Measurements from ENCODE around the gene ZNF474.

The ZNF474 gene

DNA sequence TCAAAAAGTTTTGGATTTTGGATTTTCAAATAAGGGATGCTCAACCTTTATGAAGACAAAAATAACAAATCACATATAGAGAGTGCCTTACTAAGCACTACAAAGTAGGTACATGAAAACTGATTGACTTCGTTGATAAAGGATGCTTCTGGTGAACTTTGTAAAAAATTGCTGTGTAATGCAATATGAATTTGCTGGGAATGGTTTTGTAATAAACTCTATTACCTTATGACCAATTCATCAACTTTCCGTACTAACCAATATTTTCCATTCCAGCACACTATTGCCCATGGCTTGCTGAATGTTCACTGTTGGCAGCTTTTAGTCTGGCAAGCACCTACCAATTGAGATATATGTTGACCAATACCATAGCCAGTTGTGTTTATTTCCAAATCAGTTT, 23.4 kb upstream of the ZNF474 start:
- no peak overlapping the region for H3K9ac ChIP-seq (ENCODE audit: low read depth, low read length)
- H3K36me3 ChIP-seq (ENCODE audit: insufficient read depth, low read length): no peaks in the 10 kb centered on the region
- H3K9me3 ChIP-seq (ENCODE audit: control insufficient read depth, insufficient read depth, low read length): no peaks in the 10 kb centered on the region
- H3K4me1 ChIP-seq (ENCODE audit: insufficient read depth, low read length): no peaks in the 10 kb centered on the region; the same call in 1 of the 2 replicates

DNA sequence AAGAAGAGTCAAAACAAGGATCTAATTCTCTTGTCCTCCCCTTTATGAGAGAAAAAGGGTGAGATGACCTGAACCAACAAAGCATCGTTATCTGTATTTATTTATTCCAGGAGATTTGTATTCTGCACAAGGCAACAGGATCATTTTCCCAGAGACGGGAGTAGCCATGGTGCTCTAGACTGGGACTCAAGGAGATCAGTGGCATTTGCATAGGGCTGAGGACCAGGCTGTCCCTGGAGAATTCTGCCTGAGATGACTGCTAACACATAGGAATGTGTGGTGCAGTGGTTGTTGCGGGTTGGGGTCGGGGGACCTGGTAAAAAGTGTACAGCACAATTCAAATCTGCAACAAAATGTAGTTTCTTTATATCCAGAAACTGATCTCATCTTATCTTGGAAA, 22.3 kb upstream of the ZNF474 start:
- Histone ChIP-seq H3K4me1 (ENCODE audit: insufficient read depth, low read length) (no peaks in the 10 kb centered on the region), H3K9me3 (ENCODE audit: control insufficient read depth, insufficient read depth, low read length) (no peaks in the 10 kb centered on the region), H3K9ac (ENCODE audit: low read depth, low read length) (no peak overlapping the region), H3K36me3 (ENCODE audit: insufficient read depth, low read length) (no peaks in the 10 kb centered on the region)

DNA sequence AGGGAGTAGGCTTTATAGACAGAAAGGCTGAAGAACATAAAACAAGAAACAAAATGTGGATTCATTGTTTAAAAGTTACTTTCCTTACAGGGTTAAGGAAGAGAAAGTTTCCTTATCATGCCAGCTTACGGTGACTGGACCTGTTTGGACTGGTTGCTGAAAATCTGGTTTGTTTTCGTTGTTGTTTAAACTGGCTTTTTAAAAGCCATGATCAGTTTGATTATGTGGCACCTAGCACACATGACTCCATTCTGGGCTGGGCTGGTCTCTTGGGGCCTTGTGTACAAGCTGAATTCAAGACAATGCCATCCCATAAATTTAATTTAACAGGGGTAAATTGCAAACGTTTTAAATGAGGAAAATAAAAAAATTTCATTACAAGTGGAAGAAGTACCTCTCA, 18.4 kb upstream of the ZNF474 start:
- Histone ChIP-seq H3K9ac (ENCODE audit: low read depth, low read length) (no peak overlapping the region), H3K36me3 (ENCODE audit: insufficient read depth, low read length) (no peaks in the 10 kb centered on the region), H3K4me1 (ENCODE audit: insufficient read depth, low read length) (no peaks in the 10 kb centered on the region), H3K9me3 (ENCODE audit: control insufficient read depth, insufficient read depth, low read length) (no peaks in the 10 kb centered on the region)

DNA sequence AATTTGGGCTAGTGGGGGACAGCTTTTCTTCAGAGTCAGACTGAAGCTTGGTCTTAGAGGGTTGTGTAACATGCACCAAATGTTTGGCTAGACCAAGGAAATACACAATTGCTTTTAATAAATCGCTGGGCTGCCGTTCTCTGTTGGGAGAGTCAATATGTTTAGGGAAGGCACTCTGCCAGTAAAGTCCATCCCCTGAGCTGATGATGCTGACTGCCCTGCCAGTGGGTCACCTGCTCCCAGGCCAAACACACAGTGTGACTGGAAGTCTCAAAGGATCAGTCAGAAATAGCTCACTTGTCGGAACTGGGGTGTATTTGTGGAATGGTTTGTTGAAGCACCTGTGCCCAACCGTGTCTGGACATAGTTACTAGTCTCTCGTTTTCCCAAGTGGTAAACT, 17.9 kb upstream of the ZNF474 start:
- no peaks in the 10 kb centered on the region for H3K9me3 ChIP-seq (ENCODE audit: control insufficient read depth, insufficient read depth, low read length)
- H3K4me1 ChIP-seq (ENCODE audit: insufficient read depth, low read length): no peaks in the 10 kb centered on the region
- no peak overlapping the region for H3K9ac ChIP-seq (ENCODE audit: low read depth, low read length)
- H3K36me3 ChIP-seq (ENCODE audit: insufficient read depth, low read length): no peaks in the 10 kb centered on the region

DNA sequence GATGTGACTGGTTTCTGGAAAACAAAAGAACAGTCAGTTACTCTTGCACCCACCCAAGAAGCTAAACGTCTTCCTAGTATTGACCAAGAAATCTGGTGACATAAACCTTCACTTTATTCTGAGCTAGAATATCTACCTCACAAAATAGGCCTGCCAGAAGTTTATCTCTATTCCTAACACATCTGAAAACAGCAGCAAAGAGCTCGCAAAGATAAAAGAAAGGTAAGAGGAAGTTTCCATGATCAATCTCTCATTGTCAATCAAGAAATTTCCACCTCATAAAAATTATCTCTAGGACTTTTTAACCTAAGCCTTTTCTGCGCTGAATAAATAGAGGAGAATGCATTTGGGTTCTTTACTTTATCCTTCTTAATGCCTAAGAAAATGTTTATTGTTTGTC, 17.3 kb upstream of the ZNF474 start:
- no peaks in the 10 kb centered on the region for H3K9me3 ChIP-seq (ENCODE audit: control insufficient read depth, insufficient read depth, low read length)
- H3K4me1 ChIP-seq (ENCODE audit: insufficient read depth, low read length): no peaks in the 10 kb centered on the region
- H3K9ac ChIP-seq (ENCODE audit: low read depth, low read length): no peak overlapping the region
- H3K36me3 ChIP-seq (ENCODE audit: insufficient read depth, low read length): no peaks in the 10 kb centered on the region

DNA sequence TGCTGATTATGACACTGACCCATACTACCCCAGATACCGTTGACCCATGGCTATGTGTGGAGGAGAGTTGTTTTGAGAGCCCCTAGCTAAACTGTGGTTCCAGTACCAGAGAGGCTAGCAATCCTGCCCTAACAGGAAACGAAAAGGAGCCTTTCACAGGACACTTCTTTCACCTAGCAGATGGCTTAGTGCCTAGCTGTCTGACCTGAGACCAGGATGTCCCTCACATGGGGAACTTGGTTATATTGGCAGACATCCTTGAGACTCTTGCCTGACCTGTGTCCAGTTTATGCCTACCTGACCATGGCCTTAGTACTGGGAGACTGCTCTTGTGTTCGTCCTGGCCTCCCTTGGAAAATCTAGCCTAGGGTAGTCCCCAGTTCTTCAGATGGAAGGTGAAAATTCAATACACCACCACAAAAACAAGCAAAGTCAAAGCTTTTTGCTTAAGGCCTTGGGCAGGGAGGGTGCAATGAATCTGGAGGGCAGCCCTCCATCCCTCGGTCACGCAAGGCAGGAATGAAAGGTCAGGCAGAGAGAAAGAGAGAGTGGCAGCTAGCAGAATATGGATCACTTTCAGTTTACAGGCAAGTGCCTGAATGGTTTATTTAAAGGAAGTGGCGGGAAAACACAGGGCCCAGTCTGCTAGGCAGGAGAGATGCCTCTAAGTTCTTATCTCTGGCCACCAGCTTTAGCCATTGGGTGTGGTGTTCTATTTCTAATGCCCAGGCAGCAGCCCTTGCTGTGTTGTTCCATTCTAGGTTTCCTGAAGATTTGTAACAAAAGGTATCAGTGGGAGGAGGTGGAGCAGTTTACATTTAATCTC, 16.4 kb upstream of the ZNF474 start:
- Histone ChIP-seq H3K4me1 (ENCODE audit: insufficient read depth, low read length) (no peaks in the 10 kb centered on the region), H3K9me3 (ENCODE audit: control insufficient read depth, insufficient read depth, low read length) (no peaks in the 10 kb centered on the region), H3K9ac (ENCODE audit: low read depth, low read length) (no peak overlapping the region), H3K36me3 (ENCODE audit: insufficient read depth, low read length) (no peaks in the 10 kb centered on the region)

DNA sequence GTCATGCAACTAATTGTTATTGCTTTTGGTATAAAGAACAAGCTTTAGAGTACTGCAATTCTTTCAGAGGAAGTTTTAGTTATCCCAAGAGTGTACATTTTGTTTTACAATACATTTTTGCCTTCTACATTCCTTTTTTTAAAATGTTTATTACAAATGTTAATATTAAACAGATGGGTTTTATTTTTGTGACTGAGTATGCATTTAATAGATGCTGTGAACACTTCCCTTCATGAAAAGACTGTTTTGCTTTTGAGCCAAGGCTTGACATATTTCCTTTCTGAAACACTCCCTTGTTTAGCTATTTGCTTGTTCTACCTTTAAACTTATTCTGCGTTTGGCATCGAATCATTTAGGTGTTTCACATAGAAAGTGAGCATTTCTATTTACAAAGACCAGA, 14.8 kb upstream of the ZNF474 start:
- Histone ChIP-seq H3K9me3 (ENCODE audit: control insufficient read depth, insufficient read depth, low read length) (no peaks in the 10 kb centered on the region), H3K36me3 (ENCODE audit: insufficient read depth, low read length) (no peaks in the 10 kb centered on the region), H3K9ac (ENCODE audit: low read depth, low read length) (no peak overlapping the region), H3K4me1 (ENCODE audit: insufficient read depth, low read length) (no peaks in the 10 kb centered on the region)

DNA sequence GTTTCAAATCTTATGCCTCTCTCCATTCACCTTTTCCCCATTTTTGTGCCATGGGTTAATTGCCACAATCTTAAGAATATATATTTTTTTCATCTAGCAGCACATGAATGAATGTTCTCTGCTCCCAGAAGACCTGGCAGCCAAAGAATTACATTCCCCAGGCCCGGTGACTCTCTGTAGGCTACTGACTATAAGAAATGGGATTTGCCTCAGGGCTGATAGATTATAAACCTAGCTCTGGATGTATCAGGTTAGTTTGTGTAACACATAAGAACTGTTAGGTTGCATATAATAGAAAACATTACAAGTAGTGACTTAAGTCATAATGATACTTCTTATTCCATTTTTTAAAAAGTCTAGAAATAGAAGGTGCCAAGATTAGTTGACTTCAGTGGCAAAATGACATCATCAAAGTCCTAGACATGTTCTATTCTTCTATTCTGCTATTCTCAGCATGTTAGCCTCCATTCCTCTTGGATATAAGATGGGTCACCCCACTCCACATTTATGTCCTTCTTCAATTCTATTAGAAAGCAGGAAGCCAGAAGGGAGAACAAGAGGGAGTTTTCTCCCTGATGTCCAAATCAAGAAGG, 10.9 kb upstream of the ZNF474 start:
- Histone ChIP-seq H3K9me3 (ENCODE audit: control insufficient read depth, insufficient read depth, low read length) (no peaks in the 10 kb centered on the region), H3K4me1 (ENCODE audit: insufficient read depth, low read length) (peaks cover 20% of the 10 kb centered on the region), H3K36me3 (ENCODE audit: insufficient read depth, low read length) (no peaks in the 10 kb centered on the region)

DNA sequence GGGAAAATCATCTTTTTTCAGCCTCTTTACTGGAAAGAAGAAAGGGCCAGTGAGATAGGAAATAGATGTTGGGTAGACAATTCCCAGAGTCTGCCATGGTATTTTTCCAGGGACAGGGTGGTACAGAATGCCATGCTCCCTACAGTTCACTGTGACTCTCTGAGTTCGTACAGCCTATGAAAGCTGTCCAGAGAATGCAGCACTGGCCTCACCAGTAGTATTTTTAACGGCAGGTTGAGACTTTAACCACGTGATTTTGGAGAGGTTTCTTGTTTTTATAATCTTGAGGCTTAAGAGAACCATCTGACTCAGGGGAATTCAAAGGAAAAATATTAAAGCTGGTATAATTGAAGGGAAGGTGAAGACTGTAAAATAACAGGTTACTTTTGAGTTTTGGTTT, 10.1 kb upstream of the ZNF474 start:
- H3K4me1 ChIP-seq (ENCODE audit: insufficient read depth, low read length): peaks cover 20% of the 10 kb centered on the region
- H3K36me3 ChIP-seq (ENCODE audit: insufficient read depth, low read length): no peaks in the 10 kb centered on the region
- H3K9me3 ChIP-seq (ENCODE audit: control insufficient read depth, insufficient read depth, low read length): no peaks in the 10 kb centered on the region
- H3K9ac ChIP-seq (ENCODE audit: low read depth, low read length): no peak overlapping the region

More for the DNA sequence above, 10.9 kb upstream of the ZNF474 start:
- H3K9ac ChIP-seq (ENCODE audit: low read depth, low read length): no peak overlapping the region

DNA sequence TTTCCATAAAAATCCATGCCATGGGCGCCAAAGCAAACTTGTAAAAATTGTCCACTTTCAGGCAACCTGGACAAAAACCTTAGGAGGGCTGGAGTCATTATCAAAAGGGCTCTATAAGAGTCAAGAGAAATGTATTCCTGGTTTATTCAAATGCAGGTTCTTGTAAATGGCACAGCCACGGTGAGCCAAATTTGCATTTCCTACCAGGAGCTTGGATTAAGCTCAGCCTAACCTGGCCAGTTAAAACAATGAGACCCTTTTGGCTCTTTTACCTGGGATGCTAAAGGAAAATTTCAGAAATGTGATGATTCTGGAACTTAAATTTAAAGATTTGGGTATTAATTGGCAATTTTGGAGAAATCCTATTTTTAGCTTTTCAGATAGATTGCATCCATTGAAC, 8.9 kb upstream of the ZNF474 start:
- H3K9ac ChIP-seq (ENCODE audit: low read depth, low read length): no peak overlapping the region
- H3K36me3 ChIP-seq (ENCODE audit: insufficient read depth, low read length): no peaks in the 10 kb centered on the region
- H3K4me1 ChIP-seq (ENCODE audit: insufficient read depth, low read length): peaks cover 20% of the 10 kb centered on the region
- H3K9me3 ChIP-seq (ENCODE audit: control insufficient read depth, insufficient read depth, low read length): no peaks in the 10 kb centered on the region

DNA sequence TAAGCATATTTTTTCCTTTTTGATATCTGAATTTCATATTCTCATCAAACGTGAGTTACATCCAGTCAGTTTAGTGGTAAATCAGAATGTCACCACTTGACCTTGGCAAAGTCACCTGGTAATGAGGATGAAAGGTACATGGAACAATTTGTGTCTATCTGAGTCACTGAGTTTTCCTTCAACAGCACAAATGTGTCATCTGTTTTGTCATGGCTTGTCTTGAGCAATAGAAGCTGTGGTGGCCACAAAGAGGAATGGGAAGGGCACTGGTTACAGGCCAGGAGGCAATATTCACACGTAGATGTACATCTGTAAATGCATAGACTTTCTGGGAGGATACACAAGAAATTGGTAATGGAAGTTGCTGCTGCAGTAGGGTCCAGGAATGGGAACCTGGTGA, 8.4 kb upstream of the ZNF474 start:
- H3K9me3 ChIP-seq (ENCODE audit: control insufficient read depth, insufficient read depth, low read length): no peaks in the 10 kb centered on the region
- H3K9ac ChIP-seq (ENCODE audit: low read depth, low read length): no peak overlapping the region
- peaks cover 20% of the 10 kb centered on the region for H3K4me1 ChIP-seq (ENCODE audit: insufficient read depth, low read length)
- H3K36me3 ChIP-seq (ENCODE audit: insufficient read depth, low read length): no peaks in the 10 kb centered on the region

DNA sequence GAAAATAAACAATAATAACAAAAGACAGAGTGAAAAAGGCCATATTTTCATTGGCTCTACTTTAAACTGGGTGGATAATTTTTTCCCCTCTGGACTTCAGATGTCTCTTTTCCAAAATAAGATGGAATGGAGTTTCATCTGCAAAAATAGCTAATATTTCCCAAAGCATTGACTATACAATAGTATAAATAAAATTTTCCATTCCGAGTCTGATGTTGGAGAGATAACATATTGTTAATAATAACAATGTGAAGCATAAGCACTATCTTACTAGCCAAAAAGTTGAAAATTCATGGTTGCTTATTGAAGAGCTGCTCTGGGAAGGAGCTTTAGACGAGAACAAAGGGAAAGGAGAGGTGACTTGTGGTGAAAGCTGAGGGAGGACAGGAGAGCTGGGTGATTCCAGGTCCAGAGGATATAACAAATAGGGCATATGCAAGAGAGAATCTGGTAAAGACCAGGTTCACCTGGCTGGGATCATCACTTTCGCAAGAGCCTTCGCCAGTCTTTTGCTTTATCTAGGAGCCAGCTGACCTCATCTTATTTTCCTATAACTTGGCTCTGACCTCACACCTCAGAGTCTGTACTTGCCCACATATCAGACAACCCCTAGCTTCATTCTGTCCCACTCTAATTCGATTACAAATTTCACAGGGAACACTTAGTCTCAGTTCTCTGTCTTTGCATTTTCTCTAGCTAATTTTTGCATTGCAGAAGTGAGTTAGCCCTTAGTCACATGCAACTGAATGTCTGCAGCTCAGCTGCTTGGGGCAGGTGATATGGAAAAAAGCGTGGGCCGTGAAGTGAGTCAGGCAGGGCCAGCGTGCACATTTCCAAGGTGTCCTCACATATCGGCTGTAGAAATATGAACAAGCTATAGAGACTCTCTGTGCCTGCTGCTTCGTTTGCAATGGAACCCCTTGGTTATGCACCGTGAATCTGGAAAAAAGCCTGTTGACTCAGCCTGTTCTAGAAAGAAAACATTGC, 7.6 kb upstream of the ZNF474 start:
- peaks cover 20% of the 10 kb centered on the region for H3K4me1 ChIP-seq (ENCODE audit: insufficient read depth, low read length)
- no peaks in the 10 kb centered on the region for H3K36me3 ChIP-seq (ENCODE audit: insufficient read depth, low read length)
- H3K9ac ChIP-seq (ENCODE audit: low read depth, low read length): no peak overlapping the region
- H3K9me3 ChIP-seq (ENCODE audit: control insufficient read depth, insufficient read depth, low read length): no peaks in the 10 kb centered on the region

DNA sequence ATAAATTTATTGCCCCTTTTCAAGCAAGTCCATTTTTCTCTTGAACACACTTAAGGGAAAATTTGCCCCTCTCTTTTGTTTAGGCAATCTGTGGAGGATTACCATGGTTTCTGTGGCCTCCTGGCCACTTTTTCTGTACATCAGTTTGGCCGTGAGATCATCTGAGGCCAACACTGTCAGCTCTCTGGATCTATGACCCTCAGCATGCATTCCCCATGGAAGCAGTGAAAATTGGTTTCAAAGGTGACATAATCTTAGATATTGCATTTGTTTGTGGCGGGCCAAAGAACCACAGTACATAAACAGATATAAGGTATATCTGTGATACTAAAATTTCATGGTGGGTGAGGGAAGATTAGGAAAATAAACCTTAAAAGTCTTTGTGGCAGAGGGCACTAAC, 4.6 kb upstream of the ZNF474 start:
- Histone ChIP-seq H3K9ac (ENCODE audit: low read depth, low read length) (no peak overlapping the region), H3K4me1 (ENCODE audit: insufficient read depth, low read length) (peaks cover 20% of the 10 kb centered on the region), H3K9me3 (ENCODE audit: control insufficient read depth, insufficient read depth, low read length) (no peaks in the 10 kb centered on the region), H3K36me3 (ENCODE audit: insufficient read depth, low read length) (no peaks in the 10 kb centered on the region)

DNA sequence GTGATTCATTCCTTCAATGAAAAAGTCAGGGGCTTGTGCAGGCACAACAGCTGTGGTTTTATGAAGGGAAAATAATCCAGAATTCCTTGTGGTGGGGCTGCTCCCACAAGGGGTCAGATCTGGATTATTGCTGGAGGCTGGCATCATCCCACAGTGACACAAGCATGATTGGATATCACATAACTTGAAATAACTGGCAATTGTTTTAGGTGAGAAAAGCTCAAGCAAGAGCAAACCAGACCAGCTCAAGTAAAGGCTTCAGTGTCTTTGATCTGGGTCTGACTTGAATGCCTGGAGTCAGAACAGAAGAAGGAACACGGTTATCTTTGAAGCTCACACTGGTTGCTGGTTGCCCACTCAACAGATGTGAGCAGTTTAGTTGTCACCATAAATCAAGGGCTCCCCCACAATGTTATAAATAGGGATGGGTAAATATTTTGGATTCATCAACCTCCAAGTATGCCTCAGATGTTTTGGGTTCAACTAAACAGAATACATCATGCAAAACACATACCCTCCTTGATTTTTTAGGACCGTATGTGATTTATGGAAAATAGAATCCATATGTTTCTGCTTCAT, 3.1 kb upstream of the ZNF474 start:
- Histone ChIP-seq H3K4me1 (ENCODE audit: insufficient read depth, low read length) (peaks cover 8% of the 10 kb centered on the region), H3K9me3 (ENCODE audit: control insufficient read depth, insufficient read depth, low read length) (no peaks in the 10 kb centered on the region), H3K36me3 (ENCODE audit: insufficient read depth, low read length) (no peaks in the 10 kb centered on the region), H3K9ac (ENCODE audit: low read depth, low read length) (no peak overlapping the region)

Data from ES-I3 (cell line).